ENCODE data around the gene GSX2. TPM values are rescaled to one million over a fixed set of nuclear protein-coding genes. Genes with fewer than 3 reads are reported as not detected.

GSX2 gene
- polyA plus RNA-seq (2012; rRNA removed): 0.02 and 0.41 TPM in 2 replicates
- polyA plus RNA-seq (2012; cell fraction: cytosol; rRNA removed): 0.21 TPM in 1 of 2 replicates, not detected in the other
- 0.06 TPM in 1 of 2 replicates, not detected in the other for polyA plus RNA-seq (2012; cell fraction: nucleus; rRNA removed)

- H3K9ac ChIP-seq: no peak within 1 kb of the TSS
- peak within 1 kb of the TSS; percentile 91 for H3K4me2 ChIP-seq
- H3K79me2 ChIP-seq (ENCODE audit: insufficient read depth): no peaks in the 10 kb centered on the region
- peak within 1 kb of the TSS; percentile 76; the same call in 1 of the 2 replicates for H2AFZ ChIP-seq (ENCODE audit: low read depth)
- no peaks in the 10 kb centered on the region for H3K36me3 ChIP-seq (replicated peaks in 1 of 2; ENCODE audit: control insufficient read depth in 1 of 2, insufficient read depth in 2 of 2, low read length in 1 of 2)
- peaks cover 57% of the 10 kb centered on the region for H3K27me3 ChIP-seq (ENCODE audit: insufficient read depth)
- ChIA-PET CTCF (interaction anchor here (1.1 to 1.3 kb wide), 2 partner anchors 133 to 134 kb away, joined by 3 to 5 read pairs; no protein-coding TSS in a partner anchor), POLR2A (no interaction called here)
- peaks cover 0 to 22% of the 10 kb centered on the region in 2 experiments; a peak in 1 of 4 replicates for H3K4me1 ChIP-seq (ENCODE audit: control insufficient read depth in 1 of 2, insufficient read depth in 2 of 2, low read depth in 1 of 2, low read length in 1 of 2)
- H3K9me3 ChIP-seq: no peaks in the 10 kb centered on the region
- DNase-seq: peak; percentile 73
- no peak for TF ChIP-seq ELF1 (IDR thresholded peaks at IDR 0.05)
- TF ChIP-seq USF1 (IDR thresholded peaks at IDR 0.05; ENCODE audit: borderline replicate concordance, low read depth): peak; percentile 33; the same call in 1 of the 2 replicates
- TF ChIP-seq RFX5 (IDR thresholded peaks at IDR 0.05; ENCODE audit: low read length): no peak
- TF ChIP-seq SIN3A (IDR thresholded peaks at IDR 0.05; ENCODE audit: borderline replicate concordance, low read depth, low read length): no peak
- peak; percentile 68; the same call in 1 of the 2 replicates for TF ChIP-seq EZH2phosphoT487 (IDR thresholded peaks at IDR 0.05; ENCODE audit: borderline replicate concordance, low read depth)
- no peaks in the 10 kb centered on the region for H3F3A ChIP-seq (replicated peaks; ENCODE audit: insufficient read depth)
- no peaks in the 10 kb centered on the region for H3K9me2 ChIP-seq
- 5% methylated on average over 35 of the region's 66 CpGs for WGBS (ENCODE audit: low lambda C conversion rate)
- no peaks in the 10 kb centered on the region for H4K20me1 ChIP-seq (ENCODE audit: insufficient read depth)
- H3K4me3 ChIP-seq (ENCODE audit: low read depth in 2 of 2, low read length in 1 of 2): peak within 1 kb of the TSS; percentile 51 to 68
- H3K27ac ChIP-seq (ENCODE audit: low read depth in 2 of 2, low read length in 1 of 2): no peak within 1 kb of the TSS
Measured at GRCh38 chr4:54099748-54100574, at the start of gene GSX2. TSS of gene GSX2 (plus strand) at chr4:54100163. CDS start at chr4:54100345, 182 bp downstream.

- H3K9me2 ChIP-seq: no peaks in the 10 kb centered on the region
- 6% methylated on average over 1 of the region's 1 CpG for WGBS (ENCODE audit: low lambda C conversion rate)
- no peak for DNase-seq
- CTCF ChIA-PET: no interaction called here
- H3K4me3 ChIP-seq (ENCODE audit: low read depth in 2 of 2, low read length in 1 of 2): no peak overlapping the region
- peak overlapping the region in 1 of 2 experiments; percentile 65; a peak in 2 of 4 replicates for H3K27ac ChIP-seq (ENCODE audit: low read depth in 2 of 2, low read length in 1 of 2)
- H3F3A ChIP-seq (replicated peaks; ENCODE audit: insufficient read depth): peaks cover 32% of the 10 kb centered on the region
- H3K27me3 ChIP-seq (ENCODE audit: insufficient read depth): no peaks in the 10 kb centered on the region
- peaks cover 12 to 15% of the 10 kb centered on the region in 2 experiments for H3K36me3 ChIP-seq (replicated peaks in 1 of 2; ENCODE audit: control insufficient read depth in 1 of 2, insufficient read depth in 2 of 2, low read length in 1 of 2)
- H4K20me1 ChIP-seq (ENCODE audit: insufficient read depth): peaks cover 66% of the 10 kb centered on the region
- no peak overlapping the region for H2AFZ ChIP-seq (ENCODE audit: low read depth)
- H3K9ac ChIP-seq: no peak overlapping the region
- H3K79me2 ChIP-seq (ENCODE audit: insufficient read depth): peaks cover 94% of the 10 kb centered on the region
- POLR2A ChIA-PET: no interaction called here
- H3K4me1 ChIP-seq (ENCODE audit: control insufficient read depth in 1 of 2, insufficient read depth in 2 of 2, low read depth in 1 of 2, low read length in 1 of 2): peaks cover 7% of the 10 kb centered on the region in 2 experiments
- H3K9me3 ChIP-seq: no peaks in the 10 kb centered on the region
- peak overlapping the region; percentile 9; the same call in 1 of the 2 replicates for H3K4me2 ChIP-seq
- TF ChIP-seq MEF2A (IDR thresholded peaks at IDR 0.05; ENCODE audit: borderline replicate concordance, low read depth) (no peak), TCF12 (IDR thresholded peaks at IDR 0.05) (peak; percentile 83), SIN3A (IDR thresholded peaks at IDR 0.05; ENCODE audit: borderline replicate concordance, low read depth, low read length) (no peak), MAX (IDR thresholded peaks at IDR 0.05; ENCODE audit: low read depth) (no peak), IRF3 (IDR thresholded peaks at IDR 0.05; ENCODE audit: low read depth, low read length) (no peak), RAD21 (IDR thresholded peaks at IDR 0.05; ENCODE audit: low read length) (no peak), NRF1 (IDR thresholded peaks at IDR 0.05; ENCODE audit: low read depth, low read length) (no peak), NFIC (IDR thresholded peaks at IDR 0.05; ENCODE audit: borderline replicate concordance) (peak; percentile 35; the same call in 1 of the 2 replicates), GABPA (IDR thresholded peaks at IDR 0.05; ENCODE audit: low read depth) (no peak), FOXM1 (IDR thresholded peaks at IDR 0.05; ENCODE audit: low read depth) (no peak), CHD2 (IDR thresholded peaks at IDR 0.05; ENCODE audit: low read length, partially characterized antibody) (no peak), MXI1 (IDR thresholded peaks at IDR 0.05; ENCODE audit: low read depth, low read length) (no peak), EP300 (IDR thresholded peaks at IDR 0.05; ENCODE audit: borderline replicate concordance in 1 of 2, low read depth in 1 of 2, low read length in 1 of 2) (peak in 1 of 2 experiments; percentile 57; a peak in 1 of 4 replicates), POLR2AphosphoS5 (IDR thresholded peaks at IDR 0.05; ENCODE audit: low read depth, low read length) (no peak), RXRA (IDR thresholded peaks at IDR 0.05; ENCODE audit: borderline replicate concordance, low read depth) (no peak), RFX5 (IDR thresholded peaks at IDR 0.05; ENCODE audit: low read length) (no peak), ZBTB33 (IDR thresholded peaks at IDR 0.05; ENCODE audit: borderline replicate concordance, low read depth) (no peak)
Measured at GRCh38 chr4:54050214-54050904, 49.6 kb upstream of the GSX2 start.
